HG03095 (cell line): ENCODE results near the gene SERAC1.

ENCODE experiments used
- ATAC-seq: cut with Tn5 transposase; IDR thresholded peaks from one replicate; pipeline ENCODE4 v1.9.1; 2021; ENCODE audit warnings: moderate library complexity; ENCODE audit not compliant: unreplicated experiment

The SERAC1 gene

GRCh38 chr6:158081657-158081935 lies 86.5 kb downstream of the SERAC1 start:
- no peak for ATAC-seq

DNA sequence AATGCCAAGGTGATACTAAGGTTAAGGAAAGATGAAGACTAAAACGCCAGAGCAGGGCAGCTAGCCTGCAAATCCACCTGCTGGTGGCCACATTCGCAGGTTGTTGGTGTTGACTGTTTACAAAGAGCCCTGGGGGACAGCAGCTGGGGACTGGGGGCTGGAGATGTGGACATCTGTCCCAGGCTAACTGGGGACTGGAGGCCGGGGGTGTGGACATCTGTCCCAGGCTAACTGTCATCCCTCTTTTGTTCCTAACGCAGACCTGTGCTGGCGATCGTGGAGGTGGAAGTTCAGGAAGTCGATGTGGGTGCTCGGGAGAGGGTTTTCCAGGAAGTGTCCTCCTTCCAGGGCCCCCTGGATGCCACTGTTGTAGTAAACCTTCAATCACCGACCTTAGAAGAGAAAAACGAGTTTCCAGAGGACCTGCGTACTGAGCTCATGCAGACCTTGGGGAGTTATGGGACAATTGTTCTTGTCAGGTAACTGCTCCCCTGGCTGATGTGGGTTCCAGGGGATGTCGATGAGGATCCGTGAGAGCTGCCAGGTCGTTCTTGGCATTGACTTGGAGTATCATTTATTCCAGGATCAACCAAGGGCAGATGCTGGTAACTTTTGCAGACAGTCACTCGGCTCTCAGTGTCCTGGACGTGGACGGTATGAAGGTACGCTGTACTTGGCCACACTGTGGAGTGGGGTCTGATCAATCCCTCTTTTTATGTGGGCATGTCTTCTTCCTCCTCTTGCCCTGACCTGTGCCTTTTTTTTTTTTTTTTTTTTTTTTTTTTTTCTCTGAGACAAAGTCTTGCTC lies 87.0 kb downstream of the SERAC1 start:
- ATAC-seq = no peak

GRCh38 chr6:158078320-158078719 lies 89.7 kb downstream of the SERAC1 start:
- ATAC-seq = no peak

DNA sequence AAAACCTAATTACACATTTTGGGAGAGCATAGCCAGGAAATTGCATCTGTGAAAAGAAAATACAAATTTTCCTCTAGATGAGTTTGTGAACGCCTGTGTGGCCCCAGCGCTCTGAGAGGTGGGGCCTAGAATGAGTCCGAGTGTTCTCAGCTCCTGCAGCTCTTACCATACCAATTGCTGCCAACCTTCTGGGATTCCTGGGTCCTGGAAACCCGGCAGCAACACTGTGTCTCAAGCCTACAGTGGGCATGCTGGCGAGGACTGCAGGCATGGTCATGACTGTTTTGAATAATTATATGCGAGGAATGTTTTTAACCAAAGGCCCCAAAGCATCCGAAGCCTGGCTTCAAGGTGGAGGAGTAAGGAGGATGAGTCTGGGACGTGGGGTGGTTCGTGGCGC lies 90.4 kb downstream of the SERAC1 start:
- no peak for ATAC-seq

GRCh38 chr6:158076548-158076947 lies 91.5 kb downstream of the SERAC1 start:
- no peak for ATAC-seq

GRCh38 chr6:158073776-158074175 lies 94.3 kb downstream of the SERAC1 start:
- no peak for ATAC-seq

GRCh38 chr6:158072083-158072721 lies 95.9 kb downstream of the SERAC1 start:
- no peak for ATAC-seq

DNA sequence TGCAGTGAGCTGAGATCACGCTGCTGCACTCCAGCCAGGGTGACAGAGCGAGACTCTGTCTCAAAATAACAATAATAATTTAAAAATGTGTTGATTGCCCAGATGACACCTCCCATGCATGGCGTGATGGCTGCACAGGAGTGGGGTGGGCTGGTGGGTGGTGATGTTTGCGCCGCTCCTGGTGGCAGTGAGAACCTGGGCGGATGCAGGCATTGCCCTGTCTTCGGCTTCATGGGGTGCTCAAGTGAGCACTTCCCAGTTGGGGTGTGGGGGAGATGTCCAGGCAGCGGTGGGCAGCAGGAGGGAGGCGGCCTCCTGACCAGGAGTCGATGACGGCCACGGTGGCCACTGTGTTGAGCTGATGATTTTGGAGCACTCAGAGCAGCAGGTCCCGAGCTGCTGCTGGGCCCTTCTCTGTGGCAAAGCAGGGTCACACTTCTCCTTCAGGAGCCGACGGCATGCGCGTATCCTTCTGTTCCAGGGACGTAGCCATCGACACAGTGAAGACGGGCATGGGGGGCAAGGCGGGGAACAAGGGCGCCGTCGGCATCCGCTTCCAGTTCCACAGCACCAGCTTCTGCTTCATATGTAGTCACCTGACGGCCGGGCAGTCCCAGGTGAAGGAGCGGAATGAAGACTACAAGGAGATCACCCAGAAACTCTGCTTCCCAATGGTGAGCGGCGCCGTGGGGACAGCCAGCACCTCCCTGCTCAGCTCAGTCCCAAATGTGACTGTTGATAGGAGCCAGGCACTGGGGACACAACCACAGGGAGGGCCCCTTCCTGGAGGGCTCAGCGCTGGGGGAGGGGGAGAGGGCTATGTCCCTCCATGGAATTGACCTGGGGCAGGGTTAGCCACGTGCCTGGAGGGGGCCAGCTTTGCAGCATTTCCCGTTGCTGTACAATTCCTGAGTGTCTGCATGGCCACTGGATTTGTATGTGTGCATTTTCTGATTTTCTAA lies 96.7 kb downstream of the SERAC1 start:
- no peak for ATAC-seq

GRCh38 chr6:158070513-158070912 lies 97.5 kb downstream of the SERAC1 start:
- no peak for ATAC-seq

DNA sequence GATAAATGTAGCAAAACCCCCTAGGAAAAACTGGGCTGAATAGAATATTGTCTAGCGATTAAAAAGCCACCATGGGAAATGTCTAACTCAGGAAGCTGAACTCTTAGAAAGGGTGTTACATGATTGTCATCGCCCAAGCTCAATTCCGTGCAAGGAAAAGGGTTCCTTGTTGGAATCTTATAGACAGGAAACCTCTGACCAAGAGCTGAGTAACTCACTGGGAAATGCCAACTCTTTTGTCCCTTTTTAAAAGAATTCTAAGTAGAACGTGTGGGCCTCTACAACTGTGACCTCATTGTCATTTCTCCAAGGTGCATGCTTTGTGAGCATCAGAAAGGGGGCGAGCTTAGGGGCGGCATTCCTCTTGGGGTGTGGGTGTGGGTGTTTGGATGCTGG lies 98.3 kb downstream of the SERAC1 start:
- ATAC-seq = no peak

DNA sequence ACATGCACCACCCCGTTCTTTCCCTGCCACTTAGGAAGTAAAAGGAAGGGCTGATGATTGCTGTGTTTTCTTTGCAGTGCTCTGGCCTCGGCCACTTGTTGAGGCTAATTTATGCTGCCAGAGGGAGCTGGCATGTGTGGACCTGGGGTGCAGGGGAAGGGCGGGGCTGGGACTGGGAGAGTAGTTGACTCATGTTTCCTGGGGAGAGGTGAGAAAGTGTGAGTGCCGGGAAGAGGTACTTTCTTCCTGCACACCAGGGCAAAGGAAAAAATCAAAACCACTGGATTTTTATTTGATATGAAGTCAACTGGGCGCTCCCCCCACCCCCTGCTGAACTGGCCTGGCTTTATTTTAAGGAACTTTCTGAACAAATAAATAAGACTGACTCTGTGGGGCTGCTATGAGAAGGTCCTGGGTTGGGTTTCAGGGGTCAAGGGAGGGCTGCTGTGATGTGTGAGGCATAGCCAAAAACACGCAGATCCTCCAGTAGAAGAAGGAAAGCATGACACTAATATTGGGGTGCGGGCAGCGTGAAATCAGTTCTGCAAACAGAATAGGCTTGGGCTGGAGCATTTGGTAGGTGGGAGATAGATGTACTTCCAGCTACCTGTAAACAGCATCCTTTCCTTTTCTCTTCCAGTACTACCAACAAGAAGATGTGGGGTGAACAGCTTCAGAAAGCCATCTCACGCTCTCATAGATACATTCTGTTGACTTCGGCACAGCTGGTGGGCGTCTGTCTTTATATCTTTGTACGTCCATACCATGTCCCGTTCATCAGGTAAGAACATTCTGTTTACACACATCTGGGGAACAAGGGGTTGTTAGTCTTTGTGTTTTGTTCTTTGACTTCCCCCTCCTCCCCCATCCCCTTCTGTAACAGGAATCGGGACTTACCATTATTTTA lies 98.9 kb downstream of the SERAC1 start:
- no peak for ATAC-seq

DNA sequence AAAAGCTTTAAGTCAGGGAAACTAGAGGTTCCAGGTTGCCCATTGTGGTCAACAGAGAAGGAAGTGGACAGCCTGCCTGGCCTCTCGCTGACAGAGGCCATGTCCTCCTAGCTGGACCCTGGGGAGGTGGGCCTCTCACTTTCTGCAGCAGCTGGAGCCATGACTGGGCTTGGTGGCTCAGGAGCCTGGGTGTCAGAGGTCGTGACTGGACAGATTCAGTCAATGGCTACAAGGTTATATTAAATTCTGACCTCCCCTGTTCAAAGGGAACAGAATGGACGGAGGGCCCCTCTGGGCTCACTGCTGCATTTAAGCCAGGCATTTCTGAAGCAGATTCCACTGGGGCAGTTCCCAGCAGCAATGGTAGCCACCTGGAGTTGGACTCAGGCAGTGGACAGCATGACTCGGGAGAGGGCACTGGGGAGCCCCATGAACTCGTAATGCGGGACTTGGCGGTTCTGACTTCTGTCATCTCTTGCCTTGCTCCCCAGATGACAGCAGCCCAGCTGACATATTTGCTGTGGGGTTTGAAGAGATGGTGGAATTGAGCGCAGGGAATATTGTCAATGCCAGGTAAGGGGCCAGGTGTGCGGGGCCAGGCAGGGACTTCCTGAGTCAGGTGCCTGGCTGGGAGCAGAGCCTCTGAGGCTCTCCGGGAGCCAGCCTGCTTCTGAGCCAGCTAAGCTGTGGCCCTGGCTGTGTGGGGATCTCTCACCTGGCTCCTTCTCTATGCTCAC lies 99.7 kb downstream of the SERAC1 start:
- ATAC-seq = no peak

- ATAC-seq = no peak
These were observed 100.5 kb downstream of the SERAC1 start for GRCh38 chr6:158067436-158068015.

- ATAC-seq = no peak
These were observed 101.8 kb downstream of the SERAC1 start for GRCh38 chr6:158066136-158066781.

DNA sequence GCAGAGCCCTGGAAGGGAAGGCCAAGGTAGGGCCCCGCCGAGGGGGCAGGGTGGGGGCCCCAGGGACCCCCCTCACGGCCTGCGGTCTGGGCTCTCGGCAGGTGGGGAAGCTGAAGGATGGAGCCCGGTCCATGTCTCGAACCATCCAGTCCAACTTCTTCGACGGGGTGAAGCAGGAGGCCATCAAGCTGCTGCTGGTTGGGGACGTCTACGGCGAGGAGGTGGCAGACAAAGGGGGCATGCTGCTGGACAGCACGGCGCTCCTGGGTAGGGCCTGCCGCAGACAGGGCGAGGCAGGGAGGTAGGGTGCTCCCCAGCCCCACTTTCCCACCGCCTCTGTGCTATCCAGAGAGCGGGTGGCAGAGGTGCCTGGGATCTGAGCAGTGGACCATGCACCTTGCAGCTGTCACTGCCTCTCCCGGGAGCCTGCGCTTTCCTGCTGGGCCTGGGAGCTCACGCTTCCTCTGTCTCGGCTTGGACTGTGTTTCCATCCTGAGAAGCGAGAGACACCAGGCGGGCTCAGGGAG lies 103.3 kb downstream of the SERAC1 start:
- no peak for ATAC-seq

- ATAC-seq = no peak
These were observed 104.3 kb downstream of the SERAC1 start for GRCh38 chr6:158063736-158064135.

- no peak for ATAC-seq
These were observed 106.2 kb downstream of the SERAC1 start for GRCh38 chr6:158061709-158062461.

- ATAC-seq = no peak
These were observed 106.7 kb downstream of the SERAC1 start for GRCh38 chr6:158061361-158061708.
